GM13976 (cell line): ENCODE measurements around the gene SKAP1.

Experiments used
- DNase-seq: peaks from one replicate; pipeline ENCODE4 v3.0.0; 2012; ENCODE audit warnings: low spot score
- CTCF ChIP-seq: IDR thresholded peaks from 2 replicates; pipeline ENCODE4 v1.5.1; 2012; ENCODE audit warnings: borderline replicate concordance, mild to moderate bottlenecking; ENCODE audit not compliant: insufficient read depth; ENCODE audit errors: extremely low read depth, missing control alignments, control extremely low read depth
- in situ Hi-C: fragments of 300-500 bp; cut with MboI; formaldehyde crosslinking; loops from one replicate; pipeline ENCODE4 v1.12.0; 2022; ENCODE audit warnings: low sequenced_read_pairs, mixed read lengths, inconsistent platforms; ENCODE audit not compliant: unreplicated experiment

The SKAP1 gene

GRCh38 chr17:48137656-48138055 is 292.4 kb downstream of the SKAP1 start:
- in situ Hi-C loops: no loop called here
- DNase-seq: no peak
- no peak for TF ChIP-seq CTCF

- in situ Hi-C loops: no loop called here
- DNase-seq: peak; percentile 39
- TF ChIP-seq CTCF: peak; percentile 44
These were observed 295.0 kb downstream of the SKAP1 start for GRCh38 chr17:48134912-48135480.

DNA sequence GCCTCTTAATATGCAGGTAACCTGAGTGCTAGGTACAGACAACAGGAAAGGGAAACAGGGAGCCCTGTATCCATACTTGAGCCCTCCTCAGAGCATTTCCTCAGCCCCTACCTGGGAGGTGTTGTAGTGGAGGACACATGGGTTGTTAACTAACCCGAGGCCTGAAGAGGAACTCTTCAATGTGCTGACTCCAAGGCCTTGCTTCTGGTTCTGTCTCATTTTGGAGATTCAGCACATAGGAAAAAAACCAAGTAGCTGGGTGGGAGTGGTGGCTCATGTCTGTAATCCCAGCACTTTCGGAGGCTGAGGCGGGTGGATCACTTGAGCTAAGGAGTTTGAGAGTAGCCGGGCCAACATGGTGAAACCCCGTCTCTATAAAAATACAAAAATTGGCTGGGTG is 297.6 kb downstream of the SKAP1 start:
- in situ Hi-C loops: no loop called here
- no peak for DNase-seq
- TF ChIP-seq CTCF: no peak

GRCh38 chr17:48131216-48131824 is 298.7 kb downstream of the SKAP1 start:
- TF ChIP-seq CTCF: peak; percentile 79
- in situ Hi-C loops: no loop called here
- DNase-seq: peak; percentile 76

- no peak for DNase-seq
- in situ Hi-C loops: loop anchor here (5.0 kb wide), 1 partner anchor 43 kb away; no protein-coding TSS in a partner anchor
- no peak for TF ChIP-seq CTCF
These were observed 300.0 kb downstream of the SKAP1 start for GRCh38 chr17:48129981-48130380.

- no peak for TF ChIP-seq CTCF
- in situ Hi-C loops: loop anchor here (5.0 kb wide), 1 partner anchor 41 kb away; no protein-coding TSS in a partner anchor
- peak; percentile 6 for DNase-seq
These were observed 301.6 kb downstream of the SKAP1 start for GRCh38 chr17:48128400-48128799.
